ENCODE data around the gene TNF.

TNF gene

DNA sequence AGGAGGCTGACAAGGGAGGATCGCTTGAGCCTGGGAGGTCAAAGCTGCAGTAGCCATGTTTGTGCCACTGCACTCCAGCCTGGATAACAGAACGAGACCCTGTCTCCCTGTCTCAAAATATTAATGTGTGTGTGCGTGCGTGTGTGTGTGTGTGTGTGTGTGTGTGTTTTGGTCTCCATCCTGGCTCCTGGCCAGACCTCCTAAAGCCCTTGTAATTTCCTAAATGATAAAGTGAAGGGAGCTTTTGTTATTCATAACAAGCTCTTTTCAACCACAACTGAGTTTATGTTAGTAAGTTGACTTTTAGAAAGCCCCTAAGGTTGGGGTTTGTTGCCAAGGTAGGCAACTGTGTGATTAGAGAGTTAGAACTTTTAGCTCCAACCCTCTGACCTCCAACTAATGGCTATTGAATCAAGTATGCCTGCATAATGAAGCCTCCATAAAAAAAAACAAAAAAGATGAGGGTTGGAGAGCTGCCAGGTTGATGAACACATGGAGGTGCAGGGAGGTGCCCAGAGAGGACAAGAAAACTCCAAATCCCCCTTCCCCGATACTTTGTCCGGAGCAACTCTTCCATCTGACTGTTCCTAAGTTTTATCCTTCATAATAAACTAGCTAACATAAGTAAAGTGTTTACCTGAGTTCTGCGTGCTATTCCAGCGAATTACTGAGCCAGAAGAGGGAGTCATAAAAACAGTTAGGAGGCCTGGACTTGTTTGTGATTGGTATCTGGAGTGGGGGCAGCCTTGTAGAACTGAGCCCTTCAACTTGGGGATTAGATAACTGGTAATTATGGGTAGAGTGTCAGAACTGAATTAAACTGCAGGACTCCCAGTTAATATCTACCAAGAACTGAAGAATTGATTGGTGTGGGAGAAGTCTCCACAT is 34.4 kb downstream of the TNF start:
- Histone ChIP-seq H3K36me3 (ENCODE audit: insufficient read depth, low read length) (no peaks in the 10 kb centered on the region), H4K20me1 (ENCODE audit: insufficient read depth, low read length, poor library complexity, severe bottlenecking) (no peaks in the 10 kb centered on the region), H3K79me2 (ENCODE audit: insufficient read depth, low read length) (peaks cover 3% of the 10 kb centered on the region; the same call in 1 of the 2 replicates), H3K9me3 (ENCODE audit: insufficient read depth, low read depth, low read length) (no peaks in the 10 kb centered on the region), H3K4me2 (ENCODE audit: low read depth, low read length, poor library complexity, severe bottlenecking) (peak overlapping the region; percentile 26), H2AFZ (ENCODE audit: low read length) (peak overlapping the region; percentile 64), H3F3A (ENCODE audit: low read depth) (no peaks in the 10 kb centered on the region), H3K4me1 (ENCODE audit: insufficient read depth, low read length, poor library complexity, severe bottlenecking) (peaks cover 14% of the 10 kb centered on the region), H3K4me3 (ENCODE audit: low read length, poor library complexity, severe bottlenecking) (no peak overlapping the region), H3K27me3 (ENCODE audit: insufficient read depth, low read length, poor library complexity, severe bottlenecking) (no peaks in the 10 kb centered on the region), H3K9ac (ENCODE audit: low read depth, low read length, poor library complexity, severe bottlenecking) (no peak overlapping the region), H3K9me2 (replicated peaks; ENCODE audit: low read depth, low read length) (no peaks in the 10 kb centered on the region)
- TF ChIP-seq, protein P1, sequence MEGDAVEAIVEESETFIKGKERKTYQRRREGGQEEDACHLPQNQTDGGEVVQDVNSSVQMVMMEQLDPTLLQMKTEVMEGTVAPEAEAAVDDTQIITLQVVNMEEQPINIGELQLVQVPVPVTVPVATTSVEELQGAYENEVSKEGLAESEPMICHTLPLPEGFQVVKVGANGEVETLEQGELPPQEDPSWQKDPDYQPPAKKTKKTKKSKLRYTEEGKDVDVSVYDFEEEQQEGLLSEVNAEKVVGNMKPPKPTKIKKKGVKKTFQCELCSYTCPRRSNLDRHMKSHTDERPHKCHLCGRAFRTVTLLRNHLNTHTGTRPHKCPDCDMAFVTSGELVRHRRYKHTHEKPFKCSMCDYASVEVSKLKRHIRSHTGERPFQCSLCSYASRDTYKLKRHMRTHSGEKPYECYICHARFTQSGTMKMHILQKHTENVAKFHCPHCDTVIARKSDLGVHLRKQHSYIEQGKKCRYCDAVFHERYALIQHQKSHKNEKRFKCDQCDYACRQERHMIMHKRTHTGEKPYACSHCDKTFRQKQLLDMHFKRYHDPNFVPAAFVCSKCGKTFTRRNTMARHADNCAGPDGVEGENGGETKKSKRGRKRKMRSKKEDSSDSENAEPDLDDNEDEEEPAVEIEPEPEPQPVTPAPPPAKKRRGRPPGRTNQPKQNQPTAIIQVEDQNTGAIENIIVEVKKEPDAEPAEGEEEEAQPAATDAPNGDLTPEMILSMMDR (conservative IDR thresholded peaks at IDR 0.05; ENCODE audit: low read length), result no peak
- TF ChIP-seq EZH2phosphoT487 (IDR thresholded peaks at IDR 0.05; ENCODE audit: borderline replicate concordance), result no peak

- Histone ChIP-seq H3K36me3 (ENCODE audit: insufficient read depth, low read length) (no peaks in the 10 kb centered on the region), H3K9me2 (replicated peaks; ENCODE audit: low read depth, low read length) (no peaks in the 10 kb centered on the region), H3K79me2 (ENCODE audit: insufficient read depth, low read length) (peaks cover 13% of the 10 kb centered on the region), H3K4me1 (ENCODE audit: insufficient read depth, low read length, poor library complexity, severe bottlenecking) (peaks cover 24% of the 10 kb centered on the region), H3K4me2 (ENCODE audit: low read depth, low read length, poor library complexity, severe bottlenecking) (no peak overlapping the region), H3F3A (ENCODE audit: low read depth) (peaks cover 4% of the 10 kb centered on the region; the same call in 1 of the 2 replicates), H3K9me3 (ENCODE audit: insufficient read depth, low read depth, low read length) (no peaks in the 10 kb centered on the region), H4K20me1 (ENCODE audit: insufficient read depth, low read length, poor library complexity, severe bottlenecking) (no peaks in the 10 kb centered on the region), H3K4me3 (ENCODE audit: low read length, poor library complexity, severe bottlenecking) (no peak overlapping the region), H3K9ac (ENCODE audit: low read depth, low read length, poor library complexity, severe bottlenecking) (no peak overlapping the region), H3K27me3 (ENCODE audit: insufficient read depth, low read length, poor library complexity, severe bottlenecking) (no peaks in the 10 kb centered on the region), H2AFZ (ENCODE audit: low read length) (no peak overlapping the region)
- TF ChIP-seq, protein P1 (conservative IDR thresholded peaks at IDR 0.05; ENCODE audit: low read length), result no peak
- no peak for TF ChIP-seq EZH2phosphoT487 (IDR thresholded peaks at IDR 0.05; ENCODE audit: borderline replicate concordance)
These were observed 35.6 kb downstream of the TNF start for GRCh38 chr6:31610968-31611367.

- Histone ChIP-seq H3K4me1 (ENCODE audit: insufficient read depth, low read length, poor library complexity, severe bottlenecking) (peaks cover 39% of the 10 kb centered on the region), H3K27me3 (ENCODE audit: insufficient read depth, low read length, poor library complexity, severe bottlenecking) (no peaks in the 10 kb centered on the region), H3K4me3 (ENCODE audit: low read length, poor library complexity, severe bottlenecking) (peak overlapping the region; percentile 81), H4K20me1 (ENCODE audit: insufficient read depth, low read length, poor library complexity, severe bottlenecking) (no peaks in the 10 kb centered on the region), H3K9me2 (replicated peaks; ENCODE audit: low read depth, low read length) (no peaks in the 10 kb centered on the region), H3K4me2 (ENCODE audit: low read depth, low read length, poor library complexity, severe bottlenecking) (peak overlapping the region; percentile 97), H3K79me2 (ENCODE audit: insufficient read depth, low read length) (peaks cover 42% of the 10 kb centered on the region), H3F3A (ENCODE audit: low read depth) (peaks cover 10% of the 10 kb centered on the region; the same call in 1 of the 2 replicates), H3K9me3 (ENCODE audit: insufficient read depth, low read depth, low read length) (no peaks in the 10 kb centered on the region), H2AFZ (ENCODE audit: low read length) (no peak overlapping the region), H3K36me3 (ENCODE audit: insufficient read depth, low read length) (no peaks in the 10 kb centered on the region), H3K9ac (ENCODE audit: low read depth, low read length, poor library complexity, severe bottlenecking) (peak overlapping the region; percentile 98)
- TF ChIP-seq, protein P1 (conservative IDR thresholded peaks at IDR 0.05; ENCODE audit: low read length), result no peak
- no peak for TF ChIP-seq EZH2phosphoT487 (IDR thresholded peaks at IDR 0.05; ENCODE audit: borderline replicate concordance)
These were observed 38.8 kb downstream of the TNF start for GRCh38 chr6:31614075-31614619.

Measured in Loucy (cell line).